ENCODE results near the gene RXFP2.

- no peak for TF ChIP-seq IRF3 (IDR thresholded peaks at IDR 0.05; ENCODE audit: low read depth, low read length)
- TF ChIP-seq YY1 (IDR thresholded peaks at IDR 0.05; ENCODE audit: low read depth), result no peak
These were observed 25.9 kb downstream of the RXFP2 start for GRCh38 chr13:31765138-31765785.

Measured in SK-N-SH (cell line).